WTC11 (cell line): ENCODE results near the gene GNA14. TPM values are rescaled to one million over a fixed set of nuclear protein-coding genes. Genes with fewer than 3 reads are reported as not detected.

Experiments
- ATAC-seq: fragments of 200-7000 bp; cut with Tn5 transposase; 2 replicates; pipeline ENCODE4 v1.10.0; 2021; ENCODE audit warnings: mild to moderate bottlenecking, moderate library complexity
- CTCF ChIA-PET: fragments of 300-600 bp; sonication (Branson Sonifier 250); formaldehyde crosslinking; loops from one replicate; lab custom pipeline; 2021; ENCODE audit warnings: antibody characterized with exemption; lab: Charles Lee
- POLR2A ChIA-PET: fragments of 350-600 bp; sonication (Branson Sonifier 250); formaldehyde crosslinking; loops from one replicate; lab custom pipeline; 2021; ENCODE audit warnings: antibody characterized with exemption; lab: Charles Lee
- DNase-seq: peaks from one replicate; pipeline ENCODE4 v3.0.0; 2021; ENCODE audit warnings: low spot score
- H3K27ac Mint-ChIP-seq: 2 replicates; pipeline ENCODE4 v1.8.0; 2021; ENCODE audit warnings: mixed read lengths
- H3K27me3 Mint-ChIP-seq: 2 replicates; pipeline ENCODE4 v1.8.0; 2021; ENCODE audit warnings: low read depth, mild to moderate bottlenecking, moderate library complexity, mixed read lengths
- H3K36me3 Mint-ChIP-seq: 2 replicates; pipeline ENCODE4 v1.8.0; 2021; ENCODE audit warnings: mixed read lengths
- H3K4me1 Mint-ChIP-seq: 2 replicates; pipeline ENCODE4 v1.8.0; 2022; ENCODE audit warnings: mixed read lengths
- H3K4me3 Mint-ChIP-seq: 2 replicates; pipeline ENCODE4 v1.8.0; 2021; ENCODE audit warnings: mild to moderate bottlenecking, moderate library complexity, mixed read lengths
- H3K9me3 Mint-ChIP-seq: 2 replicates; pipeline ENCODE4 v1.8.0; 2021; ENCODE audit warnings: mixed read lengths
- ATF6 ChIP-seq: sonication (generic); formaldehyde crosslinking; IDR thresholded peaks from 2 replicates; pipeline ENCODE4 v1.8.1; 2023; ENCODE audit warnings: mild to moderate bottlenecking, missing genetic modification reagents
- CBFB ChIP-seq: sonication (generic); formaldehyde crosslinking; IDR thresholded peaks from 2 replicates; pipeline ENCODE4 v1.8.1; 2022; ENCODE audit warnings: mild to moderate bottlenecking, low read depth, missing genetic modification reagents
- FOXP1 ChIP-seq: sonication (generic); formaldehyde crosslinking; IDR thresholded peaks from 2 replicates; pipeline ENCODE4 v1.8.0; 2022; ENCODE audit warnings: missing genetic modification reagents, mild to moderate bottlenecking, moderate library complexity, borderline replicate concordance
- GTF2I ChIP-seq: fragments of 250-450 bp; sonication (Bioruptor Pico); conservative IDR thresholded peaks from 2 replicates; pipeline ENCODE4 v1.4.0; 2021; ENCODE audit warnings: mild to moderate bottlenecking
- NFATC4 ChIP-seq: fragments of 250-450 bp; sonication (Bioruptor Pico); IDR thresholded peaks from 2 replicates; pipeline ENCODE4 v1.9.0; 2021; ENCODE audit warnings: mild to moderate bottlenecking
- NR3C1 ChIP-seq: sonication (generic); formaldehyde crosslinking; conservative IDR thresholded peaks from 2 replicates; pipeline ENCODE4 v1.8.1; 2023; ENCODE audit warnings: low read depth, mild to moderate bottlenecking, missing genetic modification reagents
- PREB ChIP-seq: sonication (generic); formaldehyde crosslinking; IDR thresholded peaks from 2 replicates; pipeline ENCODE4 v1.8.1; 2022; ENCODE audit warnings: mild to moderate bottlenecking, missing genetic modification reagents, moderate library complexity, borderline replicate concordance
- RORB ChIP-seq: fragments of 250-450 bp; sonication (Bioruptor Pico); IDR thresholded peaks from 2 replicates; pipeline ENCODE4 v1.9.0; 2021; ENCODE audit warnings: mild to moderate bottlenecking
- SMAD4 ChIP-seq: sonication (generic); formaldehyde crosslinking; IDR thresholded peaks from 2 replicates; pipeline ENCODE4 v1.8.0; 2022; ENCODE audit warnings: mild to moderate bottlenecking, missing genetic modification reagents
- TEAD4 ChIP-seq: sonication (generic); formaldehyde crosslinking; IDR thresholded peaks from 2 replicates; pipeline ENCODE4 v1.8.0; 2022; ENCODE audit warnings: mild to moderate bottlenecking, missing genetic modification reagents
- ZNF317 ChIP-seq: sonication (generic); formaldehyde crosslinking; IDR thresholded peaks from 2 replicates; pipeline ENCODE4 v1.8.1; 2023; ENCODE audit warnings: low read depth, mild to moderate bottlenecking, moderate library complexity, missing genetic modification reagents, borderline replicate concordance
- ZNF396 ChIP-seq: fragments of 250-450 bp; sonication (Bioruptor Pico); IDR thresholded peaks from 2 replicates; pipeline ENCODE4 v1.8.0; 2021; ENCODE audit warnings: mild to moderate bottlenecking, moderate library complexity, borderline replicate concordance
- ZNF423 ChIP-seq: fragments of 250-450 bp; sonication (Bioruptor Pico); IDR thresholded peaks from 2 replicates; pipeline ENCODE4 v2.1.2; 2022; ENCODE audit warnings: mild to moderate bottlenecking, moderate library complexity
- total RNA-seq: library from RNA; stranded (reverse); gene quantifications from 3 replicates; pipeline ENCODE4 v1.2.3, GENCODE V29; 2021
- TF ChIP-seq, protein P1 (sequence below): fragments of 250-450 bp; sonication (Bioruptor Pico); IDR thresholded peaks from 2 replicates; pipeline ENCODE4 v1.9.0; 2021; ENCODE audit warnings: moderate library complexity, mild to moderate bottlenecking, inconsistent platforms, borderline replicate concordance
- TF ChIP-seq, protein P2 (sequence below): sonication (generic); formaldehyde crosslinking; IDR thresholded peaks from 2 replicates; pipeline ENCODE4 v1.8.0; 2023; ENCODE audit warnings: missing genetic modification reagents
- TF ChIP-seq, protein P3 (sequence below): sonication (generic); formaldehyde crosslinking; IDR thresholded peaks from 2 replicates; pipeline ENCODE4 v1.8.1; 2023; ENCODE audit warnings: mild to moderate bottlenecking, moderate library complexity, missing genetic modification reagents
- TF ChIP-seq, protein P4 (sequence below): sonication (generic); formaldehyde crosslinking; IDR thresholded peaks from 2 replicates; pipeline ENCODE4 v1.8.0; 2023; ENCODE audit warnings: missing genetic modification reagents, mild to moderate bottlenecking, borderline replicate concordance
- TF ChIP-seq, protein P5 (sequence below): sonication (generic); formaldehyde crosslinking; IDR thresholded peaks from 2 replicates; pipeline ENCODE4 v1.8.1; 2022; ENCODE audit warnings: missing genetic modification reagents, borderline replicate concordance

The GNA14 gene
- total RNA-seq, 1 experiment from 2014 or later = 26.7 TPM

- no peak for TF ChIP-seq NFATC4
- TF ChIP-seq, protein P1, sequence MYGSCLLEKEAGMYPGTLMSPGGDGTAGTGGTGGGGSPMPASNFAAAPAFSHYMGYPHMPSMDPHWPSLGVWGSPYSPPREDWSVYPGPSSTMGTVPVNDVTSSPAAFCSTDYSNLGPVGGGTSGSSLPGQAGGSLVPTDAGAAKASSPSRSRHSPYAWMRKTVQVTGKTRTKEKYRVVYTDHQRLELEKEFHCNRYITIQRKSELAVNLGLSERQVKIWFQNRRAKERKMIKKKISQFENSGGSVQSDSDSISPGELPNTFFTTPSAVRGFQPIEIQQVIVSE = no peak
- TF ChIP-seq, all 79 proteins: peak for 0
These were observed 42.5 kb downstream of the GNA14 start (continued) for GRCh38 chr9:77605449-77606220.

DNA sequence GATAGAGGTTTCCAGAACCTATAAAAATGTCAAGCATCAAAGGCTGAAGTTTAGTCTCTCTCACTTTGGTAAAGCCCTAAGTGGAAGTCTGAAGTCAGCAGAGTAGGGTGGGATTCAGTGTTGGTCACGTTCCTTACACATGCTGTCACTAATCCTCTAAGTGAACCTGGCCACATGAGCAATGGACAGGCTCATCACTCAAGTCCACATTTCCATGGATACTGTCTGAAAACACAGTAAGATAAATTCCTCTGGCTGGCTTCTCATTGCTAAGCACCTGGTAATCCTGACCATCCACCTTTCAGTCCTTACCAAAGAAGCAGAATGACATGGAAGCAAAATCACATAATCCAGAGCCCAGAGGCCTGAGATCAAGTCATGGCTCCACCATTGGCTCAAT is 43.8 kb downstream of the GNA14 start:
- peaks cover 2% of the 10 kb centered on the region; the same call in 1 of the 2 replicates for H3K36me3 Mint-ChIP-seq
- no peak overlapping the region for H3K27ac Mint-ChIP-seq
- POLR2A ChIA-PET = interaction anchor here (0.7 kb wide), 1 partner anchor 295 kb away, joined by 7 read pairs; no protein-coding TSS in a partner anchor
- CTCF ChIA-PET = interaction anchor here (1.0 kb wide), 1 partner anchor 44 kb away, joined by 6 read pairs; the partner anchor contains the start of gene GNA14
- TF ChIP-seq CBFB (CRISPR knock-in tag) = no peak
- TF ChIP-seq, protein P2, sequence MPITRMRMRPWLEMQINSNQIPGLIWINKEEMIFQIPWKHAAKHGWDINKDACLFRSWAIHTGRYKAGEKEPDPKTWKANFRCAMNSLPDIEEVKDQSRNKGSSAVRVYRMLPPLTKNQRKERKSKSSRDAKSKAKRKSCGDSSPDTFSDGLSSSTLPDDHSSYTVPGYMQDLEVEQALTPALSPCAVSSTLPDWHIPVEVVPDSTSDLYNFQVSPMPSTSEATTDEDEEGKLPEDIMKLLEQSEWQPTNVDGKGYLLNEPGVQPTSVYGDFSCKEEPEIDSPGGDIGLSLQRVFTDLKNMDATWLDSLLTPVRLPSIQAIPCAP (CRISPR knock-in tag) = no peak
- no peak for TF ChIP-seq ATF6 (CRISPR knock-in tag)
- TF ChIP-seq NR3C1 (CRISPR knock-in tag) = no peak
- TF ChIP-seq RORB (CRISPR knock-in tag) = no peak
- TF ChIP-seq ZNF396 (CRISPR knock-in tag) = no peak
- TF ChIP-seq ZNF317 (CRISPR knock-in tag) = no peak
- no peak for TF ChIP-seq GTF2I (CRISPR knock-in tag)
- TF ChIP-seq, protein P3, sequence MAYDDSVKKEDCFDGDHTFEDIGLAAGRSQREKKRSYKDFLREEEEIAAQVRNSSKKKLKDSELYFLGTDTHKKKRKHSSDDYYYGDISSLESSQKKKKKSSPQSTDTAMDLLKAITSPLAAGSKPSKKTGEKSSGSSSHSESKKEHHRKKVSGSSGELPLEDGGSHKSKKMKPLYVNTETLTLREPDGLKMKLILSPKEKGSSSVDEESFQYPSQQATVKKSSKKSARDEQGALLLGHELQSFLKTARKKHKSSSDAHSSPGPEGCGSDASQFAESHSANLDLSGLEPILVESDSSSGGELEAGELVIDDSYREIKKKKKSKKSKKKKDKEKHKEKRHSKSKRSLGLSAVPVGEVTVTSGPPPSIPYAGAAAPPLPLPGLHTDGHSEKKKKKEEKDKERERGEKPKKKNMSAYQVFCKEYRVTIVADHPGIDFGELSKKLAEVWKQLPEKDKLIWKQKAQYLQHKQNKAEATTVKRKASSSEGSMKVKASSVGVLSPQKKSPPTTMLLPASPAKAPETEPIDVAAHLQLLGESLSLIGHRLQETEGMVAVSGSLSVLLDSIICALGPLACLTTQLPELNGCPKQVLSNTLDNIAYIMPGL (CRISPR knock-in tag) = no peak
- TF ChIP-seq SMAD4 (CRISPR knock-in tag) = no peak
- TF ChIP-seq, protein P4, sequence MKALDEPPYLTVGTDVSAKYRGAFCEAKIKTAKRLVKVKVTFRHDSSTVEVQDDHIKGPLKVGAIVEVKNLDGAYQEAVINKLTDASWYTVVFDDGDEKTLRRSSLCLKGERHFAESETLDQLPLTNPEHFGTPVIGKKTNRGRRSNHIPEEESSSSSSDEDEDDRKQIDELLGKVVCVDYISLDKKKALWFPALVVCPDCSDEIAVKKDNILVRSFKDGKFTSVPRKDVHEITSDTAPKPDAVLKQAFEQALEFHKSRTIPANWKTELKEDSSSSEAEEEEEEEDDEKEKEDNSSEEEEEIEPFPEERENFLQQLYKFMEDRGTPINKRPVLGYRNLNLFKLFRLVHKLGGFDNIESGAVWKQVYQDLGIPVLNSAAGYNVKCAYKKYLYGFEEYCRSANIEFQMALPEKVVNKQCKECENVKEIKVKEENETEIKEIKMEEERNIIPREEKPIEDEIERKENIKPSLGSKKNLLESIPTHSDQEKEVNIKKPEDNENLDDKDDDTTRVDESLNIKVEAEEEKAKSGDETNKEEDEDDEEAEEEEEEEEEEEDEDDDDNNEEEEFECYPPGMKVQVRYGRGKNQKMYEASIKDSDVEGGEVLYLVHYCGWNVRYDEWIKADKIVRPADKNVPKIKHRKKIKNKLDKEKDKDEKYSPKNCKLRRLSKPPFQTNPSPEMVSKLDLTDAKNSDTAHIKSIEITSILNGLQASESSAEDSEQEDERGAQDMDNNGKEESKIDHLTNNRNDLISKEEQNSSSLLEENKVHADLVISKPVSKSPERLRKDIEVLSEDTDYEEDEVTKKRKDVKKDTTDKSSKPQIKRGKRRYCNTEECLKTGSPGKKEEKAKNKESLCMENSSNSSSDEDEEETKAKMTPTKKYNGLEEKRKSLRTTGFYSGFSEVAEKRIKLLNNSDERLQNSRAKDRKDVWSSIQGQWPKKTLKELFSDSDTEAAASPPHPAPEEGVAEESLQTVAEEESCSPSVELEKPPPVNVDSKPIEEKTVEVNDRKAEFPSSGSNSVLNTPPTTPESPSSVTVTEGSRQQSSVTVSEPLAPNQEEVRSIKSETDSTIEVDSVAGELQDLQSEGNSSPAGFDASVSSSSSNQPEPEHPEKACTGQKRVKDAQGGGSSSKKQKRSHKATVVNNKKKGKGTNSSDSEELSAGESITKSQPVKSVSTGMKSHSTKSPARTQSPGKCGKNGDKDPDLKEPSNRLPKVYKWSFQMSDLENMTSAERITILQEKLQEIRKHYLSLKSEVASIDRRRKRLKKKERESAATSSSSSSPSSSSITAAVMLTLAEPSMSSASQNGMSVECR (CRISPR knock-in tag) = no peak
- TF ChIP-seq, protein P5, sequence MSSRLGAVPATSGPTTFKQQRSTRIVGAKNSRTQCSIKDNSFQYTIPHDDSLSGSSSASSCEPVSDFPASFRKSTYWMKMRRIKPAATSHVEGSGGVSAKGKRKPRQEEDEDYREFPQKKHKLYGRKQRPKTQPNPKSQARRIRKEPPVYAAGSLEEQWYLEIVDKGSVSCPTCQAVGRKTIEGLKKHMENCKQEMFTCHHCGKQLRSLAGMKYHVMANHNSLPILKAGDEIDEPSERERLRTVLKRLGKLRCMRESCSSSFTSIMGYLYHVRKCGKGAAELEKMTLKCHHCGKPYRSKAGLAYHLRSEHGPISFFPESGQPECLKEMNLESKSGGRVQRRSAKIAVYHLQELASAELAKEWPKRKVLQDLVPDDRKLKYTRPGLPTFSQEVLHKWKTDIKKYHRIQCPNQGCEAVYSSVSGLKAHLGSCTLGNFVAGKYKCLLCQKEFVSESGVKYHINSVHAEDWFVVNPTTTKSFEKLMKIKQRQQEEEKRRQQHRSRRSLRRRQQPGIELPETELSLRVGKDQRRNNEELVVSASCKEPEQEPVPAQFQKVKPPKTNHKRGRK = no peak
- no peak for TF ChIP-seq ZNF423 (CRISPR knock-in tag)
- TF ChIP-seq FOXP1 (CRISPR knock-in tag) = no peak
- TF ChIP-seq TEAD4 (CRISPR knock-in tag) = no peak
- TF ChIP-seq NFATC4 = no peak
- TF ChIP-seq PREB (CRISPR knock-in tag) = no peak
- H3K4me1 Mint-ChIP-seq = peaks cover 79% of the 10 kb centered on the region
- no peaks in the 10 kb centered on the region for H3K27me3 Mint-ChIP-seq
- H3K4me3 Mint-ChIP-seq = no peak overlapping the region
- peaks cover 4% of the 10 kb centered on the region for H3K9me3 Mint-ChIP-seq
- ATAC-seq (no peak), DNase-seq (no peak)
